ENCODE measurements around the gene FADS1.

GRCh38 chr11:61797263-61797944 is 19.4 kb downstream of the FADS1 start:
- TF ChIP-seq, protein P1, sequence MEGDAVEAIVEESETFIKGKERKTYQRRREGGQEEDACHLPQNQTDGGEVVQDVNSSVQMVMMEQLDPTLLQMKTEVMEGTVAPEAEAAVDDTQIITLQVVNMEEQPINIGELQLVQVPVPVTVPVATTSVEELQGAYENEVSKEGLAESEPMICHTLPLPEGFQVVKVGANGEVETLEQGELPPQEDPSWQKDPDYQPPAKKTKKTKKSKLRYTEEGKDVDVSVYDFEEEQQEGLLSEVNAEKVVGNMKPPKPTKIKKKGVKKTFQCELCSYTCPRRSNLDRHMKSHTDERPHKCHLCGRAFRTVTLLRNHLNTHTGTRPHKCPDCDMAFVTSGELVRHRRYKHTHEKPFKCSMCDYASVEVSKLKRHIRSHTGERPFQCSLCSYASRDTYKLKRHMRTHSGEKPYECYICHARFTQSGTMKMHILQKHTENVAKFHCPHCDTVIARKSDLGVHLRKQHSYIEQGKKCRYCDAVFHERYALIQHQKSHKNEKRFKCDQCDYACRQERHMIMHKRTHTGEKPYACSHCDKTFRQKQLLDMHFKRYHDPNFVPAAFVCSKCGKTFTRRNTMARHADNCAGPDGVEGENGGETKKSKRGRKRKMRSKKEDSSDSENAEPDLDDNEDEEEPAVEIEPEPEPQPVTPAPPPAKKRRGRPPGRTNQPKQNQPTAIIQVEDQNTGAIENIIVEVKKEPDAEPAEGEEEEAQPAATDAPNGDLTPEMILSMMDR (conservative IDR thresholded peaks at IDR 0.05): peak; percentile 92
- no peak for TF ChIP-seq EZH2 (IDR thresholded peaks at IDR 0.05; ENCODE audit: low read depth)

All from PC-9 (cell line).